HEK293 (cell line): ENCODE results near the gene POLDIP2.

ENCODE experiments used
- AEBP2 ChIP-seq: fragments of 450-650 bp; formaldehyde crosslinking; IDR thresholded peaks from 2 replicates; pipeline ENCODE4 v1.5.1; 2016; ENCODE audit warnings: missing biosample characterization, missing genetic modification characterization, borderline replicate concordance
- REST ChIP-seq: fragments of 450-650 bp; formaldehyde crosslinking; IDR thresholded peaks from 2 replicates; pipeline ENCODE4 v1.5.1; 2016; ENCODE audit warnings: missing biosample characterization, missing genetic modification characterization
- ZNF18 ChIP-seq: fragments of 450-650 bp; formaldehyde crosslinking; IDR thresholded peaks from 2 replicates; pipeline ENCODE4 v1.5.1; 2016; ENCODE audit warnings: missing biosample characterization, missing genetic modification characterization
- ZNF280D ChIP-seq: fragments of 450-650 bp; formaldehyde crosslinking; IDR thresholded peaks from 2 replicates; pipeline ENCODE4 v1.5.1; 2016; ENCODE audit warnings: missing biosample characterization, missing genetic modification characterization
- ZNF530 ChIP-seq: fragments of 450-650 bp; formaldehyde crosslinking; IDR thresholded peaks from 2 replicates; pipeline ENCODE4 v1.5.1; 2016; ENCODE audit warnings: low read depth, missing biosample characterization, missing genetic modification characterization
- TF ChIP-seq, protein P1 (sequence below): fragments of 450-650 bp; formaldehyde crosslinking; IDR thresholded peaks from 2 replicates; pipeline ENCODE4 v1.5.1; 2016; ENCODE audit warnings: missing biosample characterization, missing genetic modification characterization
- TF ChIP-seq, protein P2 (sequence below): fragments of 450-650 bp; formaldehyde crosslinking; IDR thresholded peaks from 2 replicates; pipeline ENCODE4 v1.5.1; 2016; ENCODE audit warnings: missing biosample characterization, missing genetic modification characterization

DNA sequence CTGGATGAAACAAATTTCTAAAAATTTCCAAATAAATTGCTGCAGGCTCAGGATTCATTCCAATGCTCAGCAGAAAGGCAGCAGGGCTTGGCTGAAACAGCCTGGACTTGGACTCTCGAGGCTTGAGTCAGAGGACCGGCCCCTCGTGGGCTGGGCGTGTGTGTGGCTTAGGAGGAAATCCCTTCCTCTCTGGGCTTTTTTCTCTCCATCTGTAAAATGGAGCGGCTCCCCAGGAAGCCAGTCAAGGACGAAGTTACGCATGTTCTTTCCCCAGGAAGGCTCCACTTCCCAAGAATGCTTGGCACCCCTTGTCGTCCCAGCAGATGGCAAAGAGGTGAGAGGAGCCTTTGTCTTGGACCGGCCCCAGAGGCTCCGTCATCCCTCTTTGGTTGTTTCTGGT, 35.2 kb upstream of the POLDIP2 start:
- TF ChIP-seq ZNF530 (tag by site-specific recombination) (no peak), ZNF18 (tag by site-specific recombination) (no peak), ZNF280D (tag by site-specific recombination) (no peak), AEBP2 (tag by site-specific recombination) (no peak), REST (tag by site-specific recombination) (no peak)
- TF ChIP-seq, protein P1, sequence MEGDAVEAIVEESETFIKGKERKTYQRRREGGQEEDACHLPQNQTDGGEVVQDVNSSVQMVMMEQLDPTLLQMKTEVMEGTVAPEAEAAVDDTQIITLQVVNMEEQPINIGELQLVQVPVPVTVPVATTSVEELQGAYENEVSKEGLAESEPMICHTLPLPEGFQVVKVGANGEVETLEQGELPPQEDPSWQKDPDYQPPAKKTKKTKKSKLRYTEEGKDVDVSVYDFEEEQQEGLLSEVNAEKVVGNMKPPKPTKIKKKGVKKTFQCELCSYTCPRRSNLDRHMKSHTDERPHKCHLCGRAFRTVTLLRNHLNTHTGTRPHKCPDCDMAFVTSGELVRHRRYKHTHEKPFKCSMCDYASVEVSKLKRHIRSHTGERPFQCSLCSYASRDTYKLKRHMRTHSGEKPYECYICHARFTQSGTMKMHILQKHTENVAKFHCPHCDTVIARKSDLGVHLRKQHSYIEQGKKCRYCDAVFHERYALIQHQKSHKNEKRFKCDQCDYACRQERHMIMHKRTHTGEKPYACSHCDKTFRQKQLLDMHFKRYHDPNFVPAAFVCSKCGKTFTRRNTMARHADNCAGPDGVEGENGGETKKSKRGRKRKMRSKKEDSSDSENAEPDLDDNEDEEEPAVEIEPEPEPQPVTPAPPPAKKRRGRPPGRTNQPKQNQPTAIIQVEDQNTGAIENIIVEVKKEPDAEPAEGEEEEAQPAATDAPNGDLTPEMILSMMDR (tag by site-specific recombination), result no peak
- TF ChIP-seq, protein P2, sequence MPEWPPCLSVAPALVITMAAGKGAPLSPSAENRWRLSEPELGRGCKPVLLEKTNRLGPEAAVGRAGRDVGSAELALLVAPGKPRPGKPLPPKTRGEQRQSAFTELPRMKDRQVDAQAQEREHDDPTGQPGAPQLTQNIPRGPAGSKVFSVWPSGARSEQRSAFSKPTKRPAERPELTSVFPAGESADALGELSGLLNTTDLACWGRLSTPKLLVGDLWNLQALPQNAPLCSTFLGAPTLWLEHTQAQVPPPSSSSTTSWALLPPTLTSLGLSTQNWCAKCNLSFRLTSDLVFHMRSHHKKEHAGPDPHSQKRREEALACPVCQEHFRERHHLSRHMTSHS, result no peak
